Right lung (tissue), 5 donors: Measurements from ENCODE around the gene SEMA3A. TPM values are rescaled to one million over a fixed set of nuclear protein-coding genes. Genes with fewer than 3 reads are reported as not detected.

Experiments
- DNase-seq, 2 donors: peaks; one replicate each; pipeline ENCODE4 v3.0.0-alpha.2; 2013
- polyA plus RNA-seq, 5 donors: library from polyadenylated mRNA; unstranded; fragments of 120-200 nt; gene quantifications; one replicate each; pipeline versions ENCODE4 v1.2.1 to v1.2.3, GENCODE V29; 2013; ENCODE audit warnings: inconsistent platforms in 1 of 5, low replicate concordance in 1 of 5; ENCODE audit not compliant: insufficient read length in 5 of 5, insufficient read depth in 1 of 5

SEMA3A gene
- polyA plus RNA-seq, 5 donors = 11.3 to 36.2 (median 28.2) TPM

GRCh38 chr7:84200859-84201258, 6.3 kb upstream of the SEMA3A start:
- no peak for DNase-seq

GRCh38 chr7:84199216-84199615, 4.6 kb upstream of the SEMA3A start:
- no peak for DNase-seq

- peak; percentile 56 to 61 for DNase-seq
Observed at GRCh38 chr7:84196084-84196503, 1.5 kb upstream of the SEMA3A start.

- peak; percentile 30 to 41 for DNase-seq
Observed at GRCh38 chr7:84195295-84196060, 889 bp upstream of the SEMA3A start.

GRCh38 chr7:84193747-84194146, 842 bp downstream of the SEMA3A start:
- DNase-seq = peak; percentile 31 to 33

GRCh38 chr7:84191842-84192241, 2.7 kb downstream of the SEMA3A start:
- DNase-seq = peak in 1 of 2 donors; percentile 17

GRCh38 chr7:84191261-84191660, 3.3 kb downstream of the SEMA3A start:
- no peak for DNase-seq

- DNase-seq = peak; percentile 13 to 25
Observed at GRCh38 chr7:84190016-84190705, 4.4 kb downstream of the SEMA3A start.

GRCh38 chr7:84188786-84189405, 5.7 kb downstream of the SEMA3A start:
- DNase-seq = peak in 1 of 2 donors; percentile 18

- peak; percentile 24 to 31 for DNase-seq
Observed at GRCh38 chr7:84187813-84188510, 6.6 kb downstream of the SEMA3A start.

GRCh38 chr7:84187087-84187805, 7.3 kb downstream of the SEMA3A start:
- no peak for DNase-seq

- DNase-seq = no peak
Observed at GRCh38 chr7:84183741-84184140, 10.8 kb downstream of the SEMA3A start.

- no peak for DNase-seq
Observed at GRCh38 chr7:84182301-84182700, 12.3 kb downstream of the SEMA3A start.

- no peak for DNase-seq
Observed at GRCh38 chr7:84181628-84182027, 13.0 kb downstream of the SEMA3A start.

- DNase-seq = no peak
Observed at GRCh38 chr7:84177758-84178412, 16.7 kb downstream of the SEMA3A start.

GRCh38 chr7:84176716-84177115, 17.9 kb downstream of the SEMA3A start:
- peak in 1 of 2 donors; percentile 18 for DNase-seq

GRCh38 chr7:84175461-84175860, 19.1 kb downstream of the SEMA3A start:
- DNase-seq = no peak

GRCh38 chr7:84170646-84171045, 23.9 kb downstream of the SEMA3A start:
- DNase-seq = no peak

- no peak for DNase-seq
Observed at GRCh38 chr7:84162584-84162983, 32.0 kb downstream of the SEMA3A start.

GRCh38 chr7:84162125-84162524, 32.5 kb downstream of the SEMA3A start:
- DNase-seq = no peak

- DNase-seq = no peak
Observed at GRCh38 chr7:84161398-84161797, 33.2 kb downstream of the SEMA3A start.
